A549 (cell line): ENCODE results near the gene ZFYVE28. TPM values are rescaled to one million over a fixed set of nuclear protein-coding genes. Genes with fewer than 3 reads are reported as not detected.

Source experiments
- ATAC-seq, 2 experiments: fragments of 200-7000 bp in 1 of 2; fragments of >200 bp in 1 of 2; cut with Nextera tagmentation in 1 of 2; cut with Tn5 transposase in 1 of 2; 3 replicates each; pipeline versions ENCODE4 v1.8.0 to v1.9.1; 2018 to 2020; ENCODE audit warnings: mild to moderate bottlenecking in 1 of 2, moderate library complexity in 1 of 2
- CTCF ChIA-PET: fragments of 300-600 bp; sonication (Branson Sonifier 250); formaldehyde crosslinking; extraction: SDS; loops from one replicate; lab custom pipeline; 2021; ENCODE audit warnings: antibody characterized with exemption, inconsistent platforms; lab: Yijun Ruan, JAX
- POLR2A ChIA-PET: fragments of 350-600 bp; formaldehyde crosslinking; extraction: SDS; loops from one replicate; lab custom pipeline; 2021; ENCODE audit warnings: antibody characterized with exemption, inconsistent platforms; lab: Yijun Ruan, JAX
- DNase-seq, 2 experiments: peaks; one replicate each; pipeline versions ENCODE4 v3.0.0 to v3.0.0-alpha.2; 2011 to 2016; ENCODE audit warnings: low read depth in 1 of 2, low spot score in 1 of 2
- FAIRE-seq: peaks from 2 replicates; lab custom pipeline; 2011; peaks lifted over from hg19 to GRCh38; lab: Jason Lieb, UNC
- H3K27ac ChIP-seq, 2 experiments: fragments of >200 bp; sonication (Bioruptor Twin); formaldehyde crosslinking; 3 replicates each; pipeline ENCODE4 v1.5.1; 2016 to 2017
- H3K4me1 ChIP-seq: fragments of >200 bp; sonication (Bioruptor Twin); formaldehyde crosslinking; 3 replicates; pipeline ENCODE4 v1.6.1; 2016
- H3K4me2 ChIP-seq: fragments of >200 bp; sonication (Bioruptor Twin); formaldehyde crosslinking; 3 replicates; pipeline ENCODE4 v1.6.1; 2016
- H3K4me3 ChIP-seq: fragments of >200 bp; sonication (Bioruptor Twin); formaldehyde crosslinking; 3 replicates; pipeline ENCODE4 v1.5.1; 2016
- H3K9me3 ChIP-seq: fragments of >200 bp; sonication (Bioruptor Twin); formaldehyde crosslinking; 3 replicates; pipeline ENCODE4 v1.6.1; 2016
- EHF ChIP-seq: fragments of 250-450 bp; sonication (Bioruptor Pico); IDR thresholded peaks from 2 replicates; pipeline ENCODE4 v1.5.0; 2020; ENCODE audit warnings: mild to moderate bottlenecking
- EHMT2 ChIP-seq: fragments of 200-600 bp; sonication (generic); IDR thresholded peaks from 2 replicates; pipeline ENCODE4 v1.6.1; 2016; ENCODE audit warnings: antibody characterized with exemption, low read depth, mild to moderate bottlenecking, moderate library complexity
- ESRRA ChIP-seq: fragments of 150-350 bp; IDR thresholded peaks from 2 replicates; pipeline ENCODE4 v1.6.1; 2014; ENCODE audit warnings: mild to moderate bottlenecking, low read length, borderline replicate concordance
- GATA3 ChIP-seq: IDR thresholded peaks from 2 replicates; pipeline ENCODE4 v1.6.1; 2012; ENCODE audit warnings: borderline replicate concordance
- HDAC2 ChIP-seq: fragments of 200-600 bp; sonication (generic); IDR thresholded peaks from 2 replicates; pipeline ENCODE4 v1.6.1; 2016
- JUNB ChIP-seq: fragments of >200 bp; sonication (Bioruptor Twin); formaldehyde crosslinking; IDR thresholded peaks from 2 replicates; pipeline ENCODE4 v1.6.1; 2016
- MAFK ChIP-seq: fragments of 450-650 bp; IDR thresholded peaks from 2 replicates; pipeline ENCODE4 v1.6.1; 2014; ENCODE audit not compliant: partially characterized antibody
- NPAS2 ChIP-seq: fragments of 250-450 bp; sonication (Bioruptor Pico); IDR thresholded peaks from 2 replicates; pipeline ENCODE4 v1.8.0; 2022; ENCODE audit warnings: mild to moderate bottlenecking, moderate library complexity, borderline replicate concordance
- POLR2AphosphoS2 ChIP-seq: conservative IDR thresholded peaks from 2 replicates; pipeline ENCODE4 v1.6.1; 2012; ENCODE audit warnings: low read length, improper control_type of control experiment, inconsistent platforms
- RARB ChIP-seq: fragments of 250-450 bp; sonication (Bioruptor Pico); IDR thresholded peaks from 2 replicates; pipeline ENCODE4 v1.8.0; 2021; ENCODE audit warnings: mild to moderate bottlenecking, moderate library complexity
- RFX5 ChIP-seq: fragments of 450-650 bp; IDR thresholded peaks from 2 replicates; pipeline ENCODE4 v1.7.1; 2014; ENCODE audit warnings: antibody characterized with exemption, mild to moderate bottlenecking, moderate library complexity
- SREBF2 ChIP-seq: fragments of 450-650 bp; IDR thresholded peaks from 2 replicates; pipeline ENCODE4 v1.6.1; 2014; ENCODE audit warnings: mild to moderate bottlenecking, moderate library complexity
- ZC3H11A ChIP-seq: fragments of 450-650 bp; IDR thresholded peaks from 2 replicates; pipeline ENCODE4 v1.6.1; 2014; ENCODE audit warnings: antibody characterized with exemption, mild to moderate bottlenecking
- WGBS: methylation state at CpG from one replicate; pipeline ENCODE4 v1.1.6; 2017; ENCODE audit errors: missing lambda C conversion rate; 5-methylcytosine and 5-hydroxymethylcytosine counted together
- polyA plus RNA-seq, 4 experiments: library from polyadenylated mRNA; depleted of rRNA in 3 of 4; stranded (reverse); fragments of >200 nt; fragmentation: RNase III in 1 of 4; extraction: RNeasy Plus Mini Kit Qiagen cat#74134 plus additional on column Dnase treatment in 1 of 4; gene quantifications; 2 replicates in 3 of 4; 3 replicates in 1 of 4; pipeline ENCODE4 v1.2.3, GENCODE V29; 2011 to 2017
- TF ChIP-seq, protein P1 (sequence below): IDR thresholded peaks from 2 replicates; pipeline ENCODE4 v1.6.1; 2012; ENCODE audit warnings: low read depth, borderline replicate concordance
- TF ChIP-seq, protein P2 (sequence below): IDR thresholded peaks from 2 replicates; pipeline ENCODE4 v1.6.1; 2012
- TF ChIP-seq, protein P3 (sequence below): fragments of >200 bp; sonication (Bioruptor Twin); formaldehyde crosslinking; IDR thresholded peaks from 3 replicates; pipeline ENCODE4 v1.5.1; 2016
- TF ChIP-seq, protein P4 (sequence below): fragments of 150-350 bp; IDR thresholded peaks from 2 replicates; pipeline ENCODE4 v1.6.1; 2014; ENCODE audit warnings: low read depth, mild to moderate bottlenecking, low read length

ZFYVE28 gene
- polyA plus RNA-seq, 2 of the 4 experiments (the other 2 are of a cell fraction): 2.1 to 2.3 TPM

DNA sequence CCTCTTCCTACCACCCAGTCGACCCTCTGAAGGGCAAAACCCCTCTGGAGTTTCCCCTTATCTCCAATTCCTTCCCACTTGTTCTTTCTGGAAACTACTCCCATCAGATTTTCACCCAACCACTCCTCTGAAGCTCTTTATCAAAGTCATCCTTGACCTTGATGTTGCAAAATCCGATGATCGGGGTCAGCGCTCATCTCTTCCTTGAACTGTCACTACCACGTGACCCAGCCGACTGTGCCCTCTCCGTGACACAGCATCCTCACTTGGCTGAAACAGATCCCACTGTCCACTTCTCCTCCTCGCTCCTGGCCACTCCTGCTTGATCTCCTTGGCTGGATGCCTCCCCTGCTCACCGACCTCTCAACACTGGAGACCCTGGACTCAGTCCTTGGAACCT lies 1.4 kb upstream of the ZFYVE28 start:
- ATAC-seq: no peak
- DNase-seq: no peak
- FAIRE-seq: no peak
- no peak overlapping the region for H3K4me3 ChIP-seq
- H3K4me2 ChIP-seq: no peak overlapping the region
- ChIA-PET POLR2A (no interaction called here), CTCF (interaction anchor here (1.1 to 1.3 kb wide), 3 partner anchors 12 to 45 kb away, joined by 3 to 5 read pairs (median 3); no protein-coding TSS in a partner anchor)
- H3K4me1 ChIP-seq: peaks cover 5% of the 10 kb centered on the region; the same call in 2 of the 3 replicates
- WGBS: 59% methylated on average over 9 of the region's 9 CpGs
- no peak for TF ChIP-seq GATA3
- no peak for TF ChIP-seq RFX5
- TF ChIP-seq ZC3H11A: no peak
- TF ChIP-seq EHMT2: no peak
- no peak for TF ChIP-seq EHF (CRISPR knock-in tag)
- no peak for TF ChIP-seq HDAC2
- no peak for TF ChIP-seq ESRRA
- TF ChIP-seq NPAS2 (CRISPR knock-in tag): no peak
- no peak for TF ChIP-seq POLR2AphosphoS2
- no peak for TF ChIP-seq RARB (CRISPR knock-in tag)
- TF ChIP-seq, protein P1, sequence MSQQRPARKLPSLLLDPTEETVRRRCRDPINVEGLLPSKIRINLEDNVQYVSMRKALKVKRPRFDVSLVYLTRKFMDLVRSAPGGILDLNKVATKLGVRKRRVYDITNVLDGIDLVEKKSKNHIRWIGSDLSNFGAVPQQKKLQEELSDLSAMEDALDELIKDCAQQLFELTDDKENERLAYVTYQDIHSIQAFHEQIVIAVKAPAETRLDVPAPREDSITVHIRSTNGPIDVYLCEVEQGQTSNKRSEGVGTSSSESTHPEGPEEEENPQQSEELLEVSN: no peak
- H3K27ac ChIP-seq: no peak overlapping the region
- no peaks in the 10 kb centered on the region for H3K9me3 ChIP-seq

DNA sequence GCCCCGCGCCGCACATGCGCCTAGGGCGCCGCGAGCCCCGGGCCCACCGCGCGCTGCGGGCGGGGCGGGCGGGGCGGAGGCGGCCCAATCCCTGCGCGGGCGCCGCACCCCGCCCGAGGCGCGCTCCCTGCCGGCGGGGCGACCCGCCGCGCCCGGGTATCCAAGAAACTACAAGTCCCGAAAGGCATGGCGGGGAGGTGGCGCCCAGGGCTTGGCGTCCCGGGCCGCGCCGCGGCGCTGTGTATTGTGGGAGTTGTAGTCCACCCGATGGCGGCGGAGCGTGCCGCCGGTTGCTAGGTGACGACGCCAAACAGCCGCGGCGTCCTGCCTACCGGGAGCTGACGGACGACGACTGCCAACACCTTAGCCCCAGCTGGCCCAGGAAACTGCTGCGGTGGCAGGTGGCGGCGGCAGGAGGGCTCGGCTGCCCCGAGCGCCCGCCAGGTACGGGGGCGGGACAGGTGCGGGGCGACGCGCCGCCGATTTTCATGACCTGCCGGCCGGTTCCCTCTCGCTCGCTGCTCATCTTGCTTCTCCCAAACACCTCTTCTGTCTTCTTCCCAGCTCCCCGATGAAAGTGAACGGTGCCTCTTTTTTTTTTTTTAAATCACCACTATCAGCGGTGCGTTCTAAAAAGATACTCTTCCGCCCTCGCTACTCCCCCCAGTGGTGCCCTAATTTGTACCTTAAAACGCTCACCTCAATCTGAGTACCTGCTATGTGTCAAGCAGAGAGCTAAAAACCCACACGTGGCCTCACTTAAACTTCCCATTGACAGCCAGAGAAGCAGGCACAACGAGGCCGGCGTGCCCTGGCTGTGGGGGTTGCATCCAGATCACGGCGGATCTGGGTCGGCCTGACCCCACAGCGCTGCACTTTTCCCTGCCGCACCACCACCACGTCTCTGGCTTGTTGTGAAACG lies 466 bp upstream of the ZFYVE28 start, which contains the start of gene CFAP99:
Gene CFAP99 (plus strand): TSS at position 306 of the 922 bp plus-strand sequence.
- H3K4me3 ChIP-seq: peak within 1 kb of the TSS; percentile 74
- H3K27ac ChIP-seq: peak within 1 kb of the TSS; percentile 57 to 85; a peak in 5 of 6 replicates
- CTCF ChIA-PET: interaction anchor here (0.5 to 1.3 kb wide), 6 partner anchors 10 to 343 kb away, joined by 3 to 5 read pairs (median 3); no protein-coding TSS in a partner anchor
- ATAC-seq (peak; percentile 80 to 89), DNase-seq (peak; percentile 77 to 92), FAIRE-seq (no peak)
- no peaks in the 10 kb centered on the region for H3K9me3 ChIP-seq
- POLR2A ChIA-PET: no interaction called here
- peak within 1 kb of the TSS; percentile 75 for H3K4me2 ChIP-seq
- under 1% methylated on average over 22 of the region's 94 CpGs for WGBS
- peaks cover 12% of the 10 kb centered on the region for H3K4me1 ChIP-seq
- TF ChIP-seq, protein P1: peak; percentile 46; the same call in 1 of the 2 replicates
- TF ChIP-seq, protein P2, sequence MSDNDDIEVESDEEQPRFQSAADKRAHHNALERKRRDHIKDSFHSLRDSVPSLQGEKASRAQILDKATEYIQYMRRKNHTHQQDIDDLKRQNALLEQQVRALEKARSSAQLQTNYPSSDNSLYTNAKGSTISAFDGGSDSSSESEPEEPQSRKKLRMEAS: peak; percentile 63
- TF ChIP-seq JUNB (no peak), MAFK (peak; percentile 38), SREBF2 (no peak)
- TF ChIP-seq, protein P3, sequence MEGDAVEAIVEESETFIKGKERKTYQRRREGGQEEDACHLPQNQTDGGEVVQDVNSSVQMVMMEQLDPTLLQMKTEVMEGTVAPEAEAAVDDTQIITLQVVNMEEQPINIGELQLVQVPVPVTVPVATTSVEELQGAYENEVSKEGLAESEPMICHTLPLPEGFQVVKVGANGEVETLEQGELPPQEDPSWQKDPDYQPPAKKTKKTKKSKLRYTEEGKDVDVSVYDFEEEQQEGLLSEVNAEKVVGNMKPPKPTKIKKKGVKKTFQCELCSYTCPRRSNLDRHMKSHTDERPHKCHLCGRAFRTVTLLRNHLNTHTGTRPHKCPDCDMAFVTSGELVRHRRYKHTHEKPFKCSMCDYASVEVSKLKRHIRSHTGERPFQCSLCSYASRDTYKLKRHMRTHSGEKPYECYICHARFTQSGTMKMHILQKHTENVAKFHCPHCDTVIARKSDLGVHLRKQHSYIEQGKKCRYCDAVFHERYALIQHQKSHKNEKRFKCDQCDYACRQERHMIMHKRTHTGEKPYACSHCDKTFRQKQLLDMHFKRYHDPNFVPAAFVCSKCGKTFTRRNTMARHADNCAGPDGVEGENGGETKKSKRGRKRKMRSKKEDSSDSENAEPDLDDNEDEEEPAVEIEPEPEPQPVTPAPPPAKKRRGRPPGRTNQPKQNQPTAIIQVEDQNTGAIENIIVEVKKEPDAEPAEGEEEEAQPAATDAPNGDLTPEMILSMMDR: no peak
- TF ChIP-seq, protein P4, sequence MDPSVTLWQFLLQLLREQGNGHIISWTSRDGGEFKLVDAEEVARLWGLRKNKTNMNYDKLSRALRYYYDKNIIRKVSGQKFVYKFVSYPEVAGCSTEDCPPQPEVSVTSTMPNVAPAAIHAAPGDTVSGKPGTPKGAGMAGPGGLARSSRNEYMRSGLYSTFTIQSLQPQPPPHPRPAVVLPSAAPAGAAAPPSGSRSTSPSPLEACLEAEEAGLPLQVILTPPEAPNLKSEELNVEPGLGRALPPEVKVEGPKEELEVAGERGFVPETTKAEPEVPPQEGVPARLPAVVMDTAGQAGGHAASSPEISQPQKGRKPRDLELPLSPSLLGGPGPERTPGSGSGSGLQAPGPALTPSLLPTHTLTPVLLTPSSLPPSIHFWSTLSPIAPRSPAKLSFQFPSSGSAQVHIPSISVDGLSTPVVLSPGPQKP: no peak
